Measurements from ENCODE around the gene PHACTR1.

PHACTR1 gene

DNA sequence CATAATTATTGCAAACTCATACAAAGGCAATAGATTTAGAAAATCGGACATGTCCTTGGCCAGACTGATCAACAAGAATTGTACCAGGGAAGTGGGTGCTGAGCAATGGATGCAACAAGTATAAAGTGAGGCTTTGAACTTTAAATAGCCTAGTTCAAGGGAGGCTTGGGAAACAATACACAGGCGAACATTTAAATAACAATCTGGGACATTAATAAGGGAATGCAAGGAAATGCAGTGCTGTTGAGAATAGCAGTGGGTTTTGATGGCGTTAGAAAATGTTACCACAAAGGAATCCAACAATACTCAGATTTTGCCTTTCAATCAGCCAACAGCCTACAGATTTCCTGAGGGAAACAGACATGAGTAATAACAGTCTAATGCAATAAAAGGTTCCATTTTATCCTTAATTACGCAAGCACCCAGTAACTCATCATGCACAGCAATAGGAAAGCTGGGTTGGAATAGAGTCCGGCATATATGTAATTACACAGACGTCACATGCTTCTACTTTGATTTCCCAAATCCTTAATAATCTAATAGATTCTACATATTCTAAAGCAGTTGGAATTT, 134.6 kb downstream of the PHACTR1 start:
- DNase-seq: peak in 1 of 2 donors; percentile 44

DNA sequence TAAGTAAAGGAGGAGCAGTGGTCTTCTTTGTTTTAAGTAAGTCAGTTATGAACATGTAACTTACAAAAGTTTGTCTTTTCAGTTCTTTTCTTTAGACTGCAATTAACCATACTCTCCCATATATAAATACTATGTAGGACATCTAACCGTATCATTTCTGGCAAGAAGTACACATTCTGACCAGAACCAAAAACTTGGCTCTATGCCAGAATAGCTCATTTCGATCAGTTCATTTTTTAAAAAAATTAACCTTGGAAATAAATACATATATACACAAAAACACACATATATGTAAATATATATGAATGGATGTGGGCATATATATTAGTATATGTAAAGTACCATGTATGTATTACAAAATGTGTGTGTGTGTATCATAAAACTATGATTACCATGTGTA, 145.0 kb downstream of the PHACTR1 start:
- no peak for DNase-seq

DNA sequence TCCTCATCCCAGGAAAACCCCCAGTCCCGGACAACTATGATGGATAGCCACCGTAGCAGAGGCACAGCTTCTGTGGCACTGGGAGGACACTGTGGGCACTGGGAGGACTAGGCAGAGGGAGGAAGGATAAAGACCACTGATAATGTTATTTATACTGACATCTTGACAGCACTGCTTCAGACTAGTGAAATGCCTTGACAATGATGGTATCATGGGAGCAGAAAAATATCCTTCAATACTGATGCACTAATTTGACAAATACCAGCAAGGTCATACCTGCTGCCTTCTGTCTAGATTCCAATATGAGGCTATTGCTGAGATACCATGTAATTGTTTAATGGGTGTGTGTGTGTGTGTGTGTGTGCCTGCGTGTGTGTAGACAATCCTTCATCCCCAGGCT, 148.6 kb downstream of the PHACTR1 start:
- no peak for DNase-seq

DNA sequence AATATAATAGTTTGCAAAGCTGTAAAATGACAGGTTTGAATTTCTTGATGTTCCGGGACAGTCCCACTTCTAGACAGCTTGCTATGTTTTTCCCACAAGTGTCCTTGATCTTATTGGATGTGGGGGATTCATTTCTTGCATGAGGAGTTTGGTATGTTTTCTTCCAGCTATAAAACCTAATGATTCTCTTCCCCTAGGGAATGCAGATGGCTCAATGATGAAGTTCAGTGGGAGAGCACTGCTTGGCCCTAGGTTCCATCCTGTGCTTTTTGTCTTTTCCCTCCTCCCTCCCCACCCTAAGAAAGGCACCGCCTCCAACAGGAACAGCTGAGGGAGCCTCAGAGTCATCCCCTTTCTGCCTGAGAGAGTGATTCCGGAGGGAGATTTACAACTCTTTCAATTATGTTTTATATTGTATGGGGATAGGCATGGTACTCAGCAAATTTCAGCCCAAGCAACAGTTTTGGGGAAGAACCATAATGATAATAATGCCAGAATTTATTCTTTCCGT, 149.2 kb downstream of the PHACTR1 start:
- DNase-seq: no peak

DNA sequence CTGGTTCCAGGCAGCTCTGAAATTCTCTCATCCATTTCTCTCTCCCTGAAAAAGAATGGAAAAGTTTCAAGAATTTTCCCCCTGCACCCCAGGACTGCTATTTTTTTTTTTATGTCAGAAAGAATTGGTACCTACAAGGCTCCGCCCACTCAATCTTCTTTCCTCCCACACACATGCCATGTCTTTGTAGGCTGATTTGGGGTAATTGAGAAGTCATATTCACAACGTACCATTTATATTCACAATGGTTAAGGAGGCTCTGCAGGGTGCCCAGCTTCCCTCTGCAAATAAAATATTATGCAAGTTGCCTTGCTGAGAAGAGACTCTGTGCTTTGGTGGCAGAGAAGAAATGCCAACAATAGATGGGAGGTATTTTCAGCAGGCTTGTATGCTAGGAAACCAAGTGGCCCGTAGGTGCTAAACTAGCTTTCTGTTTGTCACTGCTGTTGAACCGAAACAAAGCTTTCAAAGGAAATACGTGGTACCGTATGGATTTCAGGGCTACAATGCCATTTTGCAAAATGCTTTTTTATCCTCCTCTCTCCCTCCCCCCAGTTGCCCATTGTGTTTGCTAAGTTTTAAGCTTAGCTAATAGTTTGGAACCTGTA, 150.0 kb downstream of the PHACTR1 start:
- DNase-seq: no peak

DNA sequence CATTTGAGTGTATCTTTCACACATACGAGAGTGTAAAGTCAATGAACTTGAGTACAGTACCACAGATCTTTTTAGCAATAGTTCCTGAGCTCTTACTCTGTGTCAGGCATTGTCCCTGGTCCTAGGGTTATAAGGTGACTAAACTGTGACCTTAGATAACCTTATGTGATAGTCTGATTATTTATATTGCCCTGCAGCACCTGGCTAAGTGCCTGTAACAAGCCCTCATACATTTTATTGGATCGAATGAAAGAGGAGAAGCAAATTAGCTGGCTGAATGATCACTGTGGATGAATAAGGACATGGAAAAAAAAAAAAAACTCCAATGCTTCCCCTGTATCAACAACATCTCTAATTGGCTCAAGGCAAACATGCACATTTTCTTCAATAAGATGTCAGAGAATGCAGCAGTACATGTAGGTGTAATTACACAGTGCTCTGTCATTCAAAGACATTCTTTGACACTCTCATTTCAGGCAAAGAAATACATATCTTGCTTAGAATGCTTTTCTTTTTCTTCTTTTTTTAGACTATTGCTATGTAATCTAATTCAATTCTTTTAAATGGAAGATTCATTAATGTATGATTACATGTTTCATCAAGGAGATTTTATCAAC, 153.4 kb downstream of the PHACTR1 start:
- no peak for DNase-seq

DNA sequence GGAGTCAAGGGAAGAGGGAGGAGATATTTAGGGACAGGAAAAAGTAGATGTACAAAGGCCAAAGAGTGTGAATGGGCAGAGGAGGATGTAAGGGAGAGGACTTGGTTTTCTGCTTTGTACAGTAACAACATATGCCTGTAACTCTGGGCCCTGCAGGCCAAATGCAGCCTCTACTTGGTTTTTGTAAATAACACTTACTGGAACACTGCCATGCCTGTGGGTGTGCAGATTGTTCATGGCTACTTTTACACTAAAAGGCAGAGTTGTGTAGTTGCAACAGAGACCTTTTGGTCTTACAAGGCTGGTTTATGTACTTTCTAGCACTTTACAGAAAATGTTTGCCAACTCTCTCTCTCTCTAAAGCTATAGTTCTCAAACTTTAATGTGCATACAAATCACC, 157.1 kb downstream of the PHACTR1 start:
- DNase-seq: no peak

DNA sequence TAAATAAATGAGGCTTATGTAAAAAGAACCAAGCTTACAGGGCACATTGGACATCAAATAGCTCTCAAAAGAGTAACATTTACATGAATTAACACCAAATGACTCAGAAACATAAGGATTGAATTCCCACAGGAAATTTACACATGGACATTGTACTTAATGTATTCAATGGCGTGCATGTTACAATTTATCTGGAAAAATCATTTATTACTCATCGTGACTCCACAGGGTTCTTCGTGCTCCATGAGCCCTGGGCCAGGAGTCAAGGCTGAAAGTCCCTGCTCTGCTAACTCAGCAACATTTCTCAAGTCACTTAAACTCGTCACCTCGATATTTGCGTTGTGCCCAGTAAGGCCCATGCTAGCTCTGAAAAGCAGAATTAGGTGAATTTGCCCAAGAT, 158.5 kb downstream of the PHACTR1 start:
- DNase-seq: no peak

DNA sequence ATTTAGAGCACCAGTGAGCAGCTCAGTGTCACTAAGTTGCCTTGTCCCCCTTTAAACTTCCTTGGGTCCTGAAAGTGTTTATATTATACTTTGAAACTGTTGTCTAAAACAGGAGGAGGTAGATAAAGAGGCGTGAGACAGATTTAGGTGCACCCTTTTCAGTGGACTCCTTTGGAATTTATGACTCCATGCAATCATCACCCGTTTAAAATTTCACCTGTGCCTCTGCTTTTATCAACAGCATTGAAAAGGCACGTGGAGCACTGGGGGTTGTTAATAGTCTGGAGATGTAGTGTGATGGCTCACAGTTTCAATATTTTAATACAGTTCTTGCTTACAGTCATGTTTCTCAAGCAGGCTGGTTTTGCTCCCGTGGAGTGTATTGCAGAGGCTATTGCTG, 162.2 kb downstream of the PHACTR1 start:
- DNase-seq: no peak

DNA sequence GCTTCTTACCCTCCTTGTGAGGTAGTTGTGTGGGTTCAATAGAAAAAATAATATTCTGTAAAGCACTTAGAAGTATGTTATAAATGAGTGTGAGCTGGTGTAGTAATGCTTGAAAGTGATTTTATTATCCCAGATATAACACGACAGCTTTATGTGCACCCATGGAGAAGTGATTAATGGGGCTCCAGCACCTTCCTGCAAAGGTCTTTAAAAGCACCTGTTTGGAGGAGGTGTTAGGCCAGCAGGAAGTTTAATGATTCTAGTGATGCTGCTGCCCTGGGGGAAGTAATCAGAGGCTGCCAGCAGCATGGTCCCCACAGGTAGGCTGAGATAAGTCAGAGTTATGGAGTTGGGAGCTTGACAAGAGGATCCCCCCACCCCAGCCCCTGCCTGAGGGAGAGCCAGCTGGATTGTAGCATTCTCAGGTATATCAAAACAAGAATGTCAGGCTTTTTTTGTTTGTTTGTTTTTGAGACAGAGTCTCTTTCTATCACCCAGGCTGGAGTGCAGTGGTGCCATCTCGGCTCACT, 166.3 kb downstream of the PHACTR1 start:
- no peak for DNase-seq

DNA sequence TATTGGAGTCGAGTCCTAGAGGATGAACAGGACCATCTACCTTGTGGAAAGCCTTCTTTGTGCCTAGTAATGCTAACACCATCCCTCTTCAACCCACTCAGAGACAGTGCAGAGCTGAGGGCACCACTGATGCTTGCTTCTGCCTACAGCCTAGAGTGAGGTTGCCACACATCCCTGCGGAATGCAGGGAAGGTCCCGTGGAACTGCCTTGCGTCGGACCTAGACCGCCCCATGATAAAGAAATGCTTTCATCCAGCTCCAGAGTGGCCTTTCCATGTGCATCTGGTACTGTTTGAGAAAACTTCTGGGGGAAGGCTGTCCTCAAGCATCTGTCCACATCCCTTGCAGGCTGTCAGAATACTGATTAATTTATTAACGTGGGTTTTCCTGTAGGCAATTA, 168.4 kb downstream of the PHACTR1 start:
- no peak for DNase-seq

DNA sequence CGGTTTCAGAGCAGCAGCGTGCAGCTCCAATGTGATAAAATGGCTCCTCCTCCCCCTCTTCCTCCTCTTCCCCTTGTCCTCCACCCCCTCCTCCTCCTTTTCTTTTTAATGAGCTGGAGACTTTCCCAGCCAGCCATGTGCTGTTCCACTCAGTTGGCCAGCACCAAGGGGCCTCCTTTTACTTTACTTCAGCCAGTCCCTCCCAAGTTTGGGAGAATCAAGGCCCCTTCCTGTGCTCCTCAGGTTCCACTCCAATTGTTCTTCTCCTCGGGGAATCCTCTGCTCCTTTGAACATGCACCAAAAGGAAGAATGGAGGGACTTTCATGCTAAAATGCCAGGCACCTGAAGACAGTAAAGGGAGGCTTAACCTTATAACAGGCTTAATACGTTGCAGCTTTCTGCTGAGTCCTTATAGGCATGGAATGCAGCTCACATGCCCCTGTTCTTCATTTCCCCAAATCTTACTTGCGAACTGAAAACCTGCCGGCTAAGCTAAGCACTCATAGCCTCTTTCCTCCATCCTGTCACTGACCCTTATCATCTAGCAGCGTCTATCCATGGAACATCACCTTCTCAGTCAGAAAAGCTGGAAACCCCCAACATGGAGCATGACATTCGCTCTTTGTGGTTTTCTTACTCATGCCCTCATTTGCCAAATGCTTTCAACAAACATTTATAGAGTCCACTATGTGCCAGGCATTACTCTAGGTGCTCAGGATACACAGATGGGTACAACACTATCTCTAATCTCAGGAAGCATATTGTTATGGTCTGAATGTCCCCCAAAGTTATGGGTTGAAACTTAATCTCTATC, 170.6 kb downstream of the PHACTR1 start:
- DNase-seq: no peak

DNA sequence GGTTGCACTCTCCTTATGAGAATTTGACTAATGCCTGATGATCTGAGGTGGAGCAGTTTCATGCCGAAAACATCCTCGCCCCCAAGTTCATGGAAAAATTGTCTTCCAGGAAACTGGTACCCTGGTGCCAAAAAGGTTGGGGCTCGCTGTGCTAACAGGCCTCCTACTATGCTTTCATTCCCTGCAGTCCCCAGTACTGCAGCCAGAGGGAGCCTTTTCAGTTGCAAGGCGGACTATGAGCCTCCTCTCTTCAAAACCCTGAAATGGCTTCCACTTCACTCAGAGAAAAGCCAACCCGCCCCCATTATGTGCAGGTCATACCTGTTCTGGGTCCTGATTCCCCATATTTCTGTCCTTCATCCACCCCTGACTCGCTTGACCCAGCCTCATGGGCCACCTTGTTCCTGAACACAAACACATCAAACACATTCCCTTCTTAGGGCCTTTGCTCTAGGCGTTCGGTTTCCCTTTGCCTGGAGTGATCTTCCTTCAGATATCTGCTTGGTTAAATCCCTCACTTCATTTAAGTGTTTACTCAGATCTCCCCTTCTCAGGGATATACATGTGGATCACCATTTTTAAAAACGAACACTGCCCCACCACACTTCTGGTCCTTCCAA, 173.7 kb downstream of the PHACTR1 start:
- no peak for DNase-seq

DNA sequence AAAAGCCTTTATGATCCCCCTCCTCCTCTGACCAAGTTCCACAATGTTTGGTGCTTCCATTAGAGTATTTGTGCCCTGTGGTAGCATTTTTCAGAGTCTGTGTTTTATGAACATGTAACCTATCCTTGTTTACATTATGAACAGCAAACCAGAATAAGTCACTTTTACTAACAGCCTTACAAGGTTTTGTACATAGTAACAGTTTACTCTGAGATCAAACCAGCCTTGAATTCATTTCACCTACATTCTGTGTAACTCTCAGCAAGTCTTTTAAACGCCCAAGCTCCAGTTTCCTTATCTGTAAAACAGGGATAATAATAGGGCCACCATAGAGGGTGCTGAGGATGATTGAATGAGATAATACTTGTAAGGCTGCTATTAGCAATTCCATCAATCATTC, 175.0 kb downstream of the PHACTR1 start:
- DNase-seq: no peak

DNA sequence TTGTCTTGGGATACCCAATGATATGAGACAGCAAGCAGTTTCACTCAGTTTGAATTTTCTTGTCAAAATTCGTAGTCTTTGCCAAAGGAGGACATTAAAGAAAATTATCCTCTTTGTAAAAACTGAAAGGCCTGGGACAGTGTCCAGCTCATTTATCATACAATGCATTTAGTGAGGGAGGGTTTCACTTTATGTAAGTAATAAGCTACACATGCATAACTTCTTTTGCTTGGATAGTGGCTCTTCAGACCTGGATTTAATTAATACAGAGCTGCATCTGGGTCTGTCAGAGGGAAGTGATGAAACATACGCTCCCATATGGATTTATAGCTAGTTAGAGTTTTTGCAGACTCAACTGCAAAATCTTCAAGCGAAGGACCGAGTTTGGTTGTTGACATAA, 175.6 kb downstream of the PHACTR1 start:
- no peak for DNase-seq

DNA sequence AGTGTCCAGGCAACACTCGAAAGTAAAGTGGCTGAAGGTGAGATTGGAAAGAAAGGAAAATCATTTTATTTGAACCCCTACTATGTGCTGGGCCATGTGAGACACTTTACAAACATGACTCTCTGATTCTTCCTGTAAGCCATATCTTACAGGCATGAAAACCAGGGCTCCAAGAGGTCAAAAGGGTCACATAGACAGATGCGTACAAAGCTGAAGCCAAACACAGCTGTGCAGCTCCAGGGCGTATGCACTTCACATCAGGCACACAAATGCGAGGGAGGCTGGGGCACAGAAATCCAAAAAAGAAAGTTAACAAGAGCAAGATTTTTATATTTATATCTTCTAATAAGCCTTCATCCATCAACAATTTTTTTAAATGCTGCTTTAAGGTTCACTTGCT, 176.5 kb downstream of the PHACTR1 start:
- DNase-seq: no peak

DNA sequence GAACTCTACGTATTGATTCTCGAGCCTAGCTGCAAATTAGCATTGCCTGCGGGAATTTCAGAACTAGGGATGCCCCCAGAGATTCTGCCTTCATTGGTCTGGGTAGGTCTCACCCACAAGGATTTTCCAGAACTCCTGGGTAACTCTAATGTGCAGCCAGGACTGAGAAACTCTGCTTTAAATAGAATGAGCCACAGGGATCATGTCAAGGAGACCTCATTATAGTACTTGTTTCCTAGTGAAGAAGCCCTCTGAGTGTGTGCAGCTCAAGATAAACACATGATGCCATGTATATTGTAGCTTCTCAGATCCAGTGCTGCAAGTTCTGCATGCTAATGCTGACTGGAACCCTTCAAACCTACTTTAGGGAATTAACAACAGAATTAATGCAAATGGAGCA, 179.2 kb downstream of the PHACTR1 start:
- no peak for DNase-seq

DNA sequence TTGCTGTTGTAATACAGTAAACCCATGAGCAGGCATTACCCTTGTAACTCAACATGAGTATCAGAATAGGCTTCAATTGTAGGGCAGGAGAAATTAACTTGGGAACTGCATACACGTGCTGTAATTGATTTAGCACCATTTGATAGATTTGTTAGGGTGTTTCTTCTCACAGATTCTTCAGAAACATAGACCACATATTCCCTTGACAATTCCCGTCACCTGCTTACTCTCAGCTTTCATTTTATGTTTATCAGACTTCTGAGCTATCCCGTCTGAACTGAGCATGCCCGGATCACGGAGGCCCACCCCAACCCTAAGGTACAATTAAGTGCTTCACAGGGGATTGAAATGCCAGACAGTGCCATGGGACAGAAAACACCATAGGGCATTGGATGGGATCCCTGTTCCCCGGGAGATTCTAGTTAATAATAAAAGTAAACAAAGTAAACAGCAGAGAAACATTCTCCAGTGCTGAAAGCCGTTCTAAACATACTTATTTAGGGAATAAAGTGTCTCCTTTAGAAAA, 179.7 kb downstream of the PHACTR1 start:
- no peak for DNase-seq

DNA sequence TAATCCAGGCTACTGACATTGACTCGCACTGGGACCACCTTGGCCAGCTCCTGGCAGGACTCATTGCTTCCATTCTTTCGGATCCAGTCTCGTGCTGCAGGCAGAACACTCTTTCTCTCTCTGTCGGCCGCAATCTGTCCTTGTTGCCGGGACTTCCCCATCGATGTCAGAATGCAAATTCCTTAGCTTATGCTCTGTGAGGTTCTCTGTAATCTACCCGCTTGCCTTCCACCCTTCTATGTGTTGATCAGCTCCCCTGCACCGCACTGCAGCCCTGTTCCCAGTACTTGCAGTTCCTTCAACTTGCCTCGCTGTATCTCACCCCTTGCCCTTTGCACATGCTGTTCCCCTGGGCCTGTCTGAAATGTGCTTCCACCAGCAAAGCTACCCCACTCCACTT, 182.0 kb downstream of the PHACTR1 start:
- DNase-seq: no peak

DNA sequence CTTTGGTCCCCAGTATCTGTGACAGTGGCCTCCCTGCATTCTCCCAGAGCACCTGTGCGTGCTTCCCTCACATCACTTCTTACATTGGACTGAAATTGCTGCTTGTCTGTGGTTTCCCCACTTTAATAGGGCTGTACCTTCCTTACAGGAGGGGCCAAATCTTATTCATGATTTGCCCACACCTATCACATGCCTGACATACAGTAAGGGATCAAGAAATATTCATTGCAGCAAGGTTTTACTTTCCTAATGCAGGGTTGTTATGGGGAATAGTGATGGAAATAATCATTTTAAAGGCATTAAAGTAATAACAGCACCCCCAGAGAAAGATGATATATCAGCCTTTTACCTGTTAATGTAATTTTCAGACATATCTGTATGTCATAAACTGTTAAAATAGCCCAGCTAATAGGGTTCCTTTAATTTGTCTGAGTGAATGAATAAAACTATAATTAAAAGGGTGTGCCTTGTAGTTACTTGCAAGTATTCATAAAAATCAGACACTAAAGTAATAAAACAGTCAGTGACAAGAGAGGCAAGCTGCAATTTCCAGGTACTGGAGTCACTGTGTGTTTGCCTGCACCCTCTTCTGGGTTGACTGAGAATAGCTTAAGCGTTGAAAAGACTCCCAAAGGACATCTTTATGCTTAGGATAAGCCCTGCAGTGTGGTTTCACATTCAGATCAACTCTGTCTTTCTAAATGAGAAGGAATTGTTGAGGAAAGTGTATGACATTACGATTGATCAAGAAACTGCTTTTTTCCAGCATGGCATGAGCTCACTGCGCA, 182.7 kb downstream of the PHACTR1 start:
- DNase-seq: no peak

DNA sequence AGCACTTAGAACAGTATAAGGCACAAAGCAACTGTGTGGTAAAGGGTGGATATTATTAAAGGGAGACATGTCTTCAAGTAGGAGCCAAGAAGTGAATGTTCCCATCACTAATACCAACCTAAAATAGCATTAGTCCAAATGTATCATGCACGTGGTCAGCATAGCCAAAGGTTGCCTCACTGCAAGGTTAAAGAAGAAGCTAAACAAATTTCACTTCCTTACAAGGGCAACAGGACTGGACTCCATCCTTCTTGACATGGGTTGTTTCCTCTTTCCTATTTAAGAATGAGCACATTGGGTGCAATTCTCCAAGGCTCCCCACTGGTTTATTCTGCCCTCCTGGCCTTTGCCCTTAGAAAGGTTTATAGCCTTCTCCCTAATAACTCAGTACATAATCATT, 186.7 kb downstream of the PHACTR1 start:
- DNase-seq: peak; percentile 70 to 75

DNA sequence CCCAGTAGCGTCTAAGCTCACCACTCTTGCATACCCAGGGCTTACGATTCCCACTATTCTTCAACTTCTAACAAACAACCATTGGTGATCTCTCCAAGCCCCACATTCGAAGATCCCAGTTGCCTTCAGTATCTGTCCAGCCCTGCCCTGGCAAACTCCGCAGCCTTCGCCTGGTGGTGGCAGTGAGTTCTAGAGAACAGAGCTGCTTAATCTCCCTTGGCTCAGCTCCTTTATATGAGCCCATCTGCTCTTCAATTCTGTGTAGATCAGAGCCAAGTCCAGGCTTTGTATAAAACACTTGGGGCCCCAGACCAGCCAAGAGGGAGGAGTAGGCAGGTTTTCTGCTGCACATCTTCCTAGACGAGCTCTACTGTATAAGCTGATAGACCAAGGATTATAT, 193.3 kb downstream of the PHACTR1 start:
- no peak for DNase-seq

Data from inflammatory macrophage treated with lipopolysaccharide for 1 hour (primary cell).